Activated T-cell treated with anti-CD3 and anti-CD28 coated beads for 4 hours (primary cell): ENCODE measurements around the gene TOP3A.

ENCODE experiments used
- DNase-seq: peaks from one replicate; pipeline ENCODE4 v3.0.0-alpha.2; 2020

The TOP3A gene

DNA sequence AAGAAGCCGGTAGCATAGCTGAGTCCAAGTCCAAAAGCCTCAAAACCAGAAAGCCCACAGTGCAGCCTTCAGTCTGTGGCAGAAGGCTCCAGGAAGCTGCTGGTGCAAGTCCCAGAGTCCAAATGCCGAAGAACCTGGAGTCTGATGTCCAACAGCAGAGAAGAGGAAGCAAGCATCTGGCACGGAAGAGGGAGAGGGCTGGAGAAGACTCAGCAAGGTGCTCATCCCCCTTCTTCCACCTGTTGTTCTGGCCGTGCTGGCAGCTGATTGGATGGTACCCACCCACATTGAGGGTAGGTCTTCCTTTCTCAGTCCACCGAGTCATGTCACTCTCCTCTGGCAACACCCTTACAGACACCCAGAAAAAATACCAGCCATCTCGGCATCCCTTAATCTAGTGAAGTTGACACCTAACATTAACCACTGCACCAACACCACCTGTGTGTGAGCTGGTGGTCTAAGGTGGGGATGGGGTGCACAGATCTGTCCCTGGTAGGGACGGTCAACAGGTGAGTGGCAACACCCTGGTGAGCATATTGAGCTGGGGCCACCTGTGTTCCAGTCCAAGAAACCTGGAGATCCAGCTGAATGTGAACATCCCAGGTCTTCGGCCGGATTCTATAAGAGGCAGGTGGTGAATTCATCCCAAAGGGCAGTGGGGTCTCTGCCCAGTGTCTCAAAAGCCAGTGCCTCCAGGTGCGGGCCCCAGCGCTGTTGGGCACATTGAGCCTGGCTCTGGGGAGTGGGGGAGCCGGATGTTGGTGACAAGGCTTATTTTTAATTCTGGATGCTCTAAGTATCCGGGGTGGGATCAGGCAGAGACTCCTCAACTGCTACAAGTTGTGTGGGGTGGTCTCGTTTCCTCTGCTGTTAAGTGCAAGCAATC lies 44.5 kb downstream of the TOP3A start:
- no peak for DNase-seq

DNA sequence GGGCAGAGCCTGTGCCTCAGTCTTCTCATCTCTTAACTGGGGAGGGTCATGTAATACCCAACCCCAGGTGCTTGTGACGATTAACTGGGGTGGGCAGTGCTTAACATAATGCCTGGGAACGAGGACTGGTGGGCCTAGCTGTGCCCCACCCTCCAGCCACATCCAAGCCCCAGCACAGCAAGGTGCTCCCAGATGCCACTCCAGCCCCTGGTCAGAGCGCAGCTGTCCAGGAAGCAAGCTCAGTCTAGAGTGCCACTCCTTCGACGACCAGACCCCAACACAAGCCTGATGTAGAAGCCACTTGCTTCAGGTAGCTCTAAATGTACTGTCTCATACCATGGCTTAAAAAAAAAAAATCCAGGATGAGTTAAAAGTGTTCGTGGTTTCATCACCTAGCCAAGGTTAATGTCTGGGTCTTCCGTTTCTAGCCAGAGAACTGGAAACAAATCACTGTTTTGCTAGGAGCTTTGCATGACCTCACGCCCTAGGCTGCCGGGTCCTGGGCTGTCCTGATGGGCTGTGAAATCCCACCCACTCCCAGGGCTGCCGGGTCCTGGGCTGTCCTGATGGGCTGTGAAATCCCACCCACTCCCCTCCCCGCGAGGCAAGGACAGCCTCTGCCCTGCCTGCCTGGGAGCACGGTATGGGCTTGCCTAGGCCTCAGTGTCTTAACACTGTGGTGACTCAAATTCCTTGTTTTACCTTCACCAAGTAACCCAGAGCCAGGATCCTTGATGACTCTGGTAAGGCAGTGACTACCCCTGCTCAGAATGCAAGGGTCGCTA lies 46.7 kb downstream of the TOP3A start:
- DNase-seq: no peak

DNA sequence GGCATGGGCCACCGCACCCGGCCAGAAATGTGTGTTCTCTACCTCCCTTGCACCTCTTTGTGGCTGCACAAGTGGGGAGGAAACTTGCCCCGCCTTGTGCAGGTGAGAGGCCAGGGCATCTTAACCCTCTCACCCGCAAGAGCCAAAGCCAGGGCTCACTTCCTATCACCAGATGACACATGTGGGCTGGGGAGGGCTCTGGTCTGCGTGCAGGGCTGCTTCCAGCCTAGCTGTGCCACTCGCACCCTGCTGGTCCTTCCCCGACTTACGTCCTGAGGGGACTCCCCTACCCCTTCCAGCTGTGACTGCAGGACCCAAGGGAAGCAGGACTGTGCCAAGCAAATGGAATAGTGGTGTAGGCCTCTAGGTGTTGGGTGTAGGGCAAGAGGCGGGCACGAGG lies 47.4 kb downstream of the TOP3A start:
- no peak for DNase-seq

DNA sequence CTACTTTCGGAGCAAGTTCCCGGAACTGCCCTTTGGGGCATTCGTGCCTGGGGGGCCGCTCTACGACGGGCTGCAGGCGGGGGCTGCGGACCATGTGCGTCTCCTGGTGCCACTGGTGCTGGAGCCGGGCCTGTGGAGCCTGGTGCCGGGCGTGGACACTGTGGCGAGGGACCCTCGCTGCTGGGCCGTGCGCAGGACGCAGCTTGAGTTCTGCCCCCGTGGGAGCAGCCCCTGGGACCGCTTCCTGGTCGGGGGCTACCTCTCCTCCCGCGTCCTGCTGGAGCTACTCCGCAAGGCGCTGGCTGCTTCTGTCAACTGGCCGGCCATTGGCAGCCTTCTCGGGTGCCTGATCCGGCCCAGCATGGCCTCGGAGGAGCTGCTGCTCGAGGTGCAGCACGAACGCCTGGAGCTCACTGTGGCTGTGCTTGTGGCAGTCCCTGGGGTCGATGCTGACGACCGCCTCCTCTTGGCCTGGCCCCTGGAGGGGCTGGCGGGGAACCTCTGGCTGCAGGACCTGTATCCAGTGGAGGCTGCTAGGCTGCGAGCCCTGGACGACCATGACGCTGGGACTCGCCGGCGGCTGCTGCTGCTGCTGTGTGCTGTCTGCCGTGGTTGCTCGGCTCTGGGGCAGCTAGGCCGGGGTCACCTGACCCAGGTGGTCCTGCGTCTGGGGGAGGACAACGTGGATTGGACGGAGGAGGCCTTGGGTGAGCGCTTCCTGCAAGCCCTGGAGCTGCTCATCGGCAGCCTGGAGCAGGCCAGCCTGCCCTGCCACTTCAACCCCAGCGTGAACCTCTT lies 50.7 kb downstream of the TOP3A start:
- DNase-seq: no peak

DNA sequence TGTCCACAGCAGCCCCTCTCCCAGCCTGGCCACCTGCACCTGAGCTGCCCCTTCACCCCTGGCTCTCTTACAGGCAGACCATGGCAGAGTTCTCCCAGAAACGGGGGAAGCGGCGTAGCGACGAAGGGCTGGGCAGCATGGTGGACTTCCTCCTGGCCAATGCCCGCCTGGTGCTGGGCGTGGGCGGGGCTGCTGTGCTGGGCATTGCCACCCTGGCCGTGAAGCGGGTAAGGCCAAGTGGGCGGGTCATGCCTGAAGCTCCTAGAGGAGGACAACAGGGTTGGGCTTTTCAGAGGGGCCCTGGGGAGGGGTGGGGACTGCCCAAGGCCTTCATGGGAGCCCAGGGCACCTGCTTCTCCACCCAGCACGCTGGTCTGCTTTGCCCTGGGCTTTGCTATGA lies 52.2 kb downstream of the TOP3A start:
- DNase-seq: no peak

DNA sequence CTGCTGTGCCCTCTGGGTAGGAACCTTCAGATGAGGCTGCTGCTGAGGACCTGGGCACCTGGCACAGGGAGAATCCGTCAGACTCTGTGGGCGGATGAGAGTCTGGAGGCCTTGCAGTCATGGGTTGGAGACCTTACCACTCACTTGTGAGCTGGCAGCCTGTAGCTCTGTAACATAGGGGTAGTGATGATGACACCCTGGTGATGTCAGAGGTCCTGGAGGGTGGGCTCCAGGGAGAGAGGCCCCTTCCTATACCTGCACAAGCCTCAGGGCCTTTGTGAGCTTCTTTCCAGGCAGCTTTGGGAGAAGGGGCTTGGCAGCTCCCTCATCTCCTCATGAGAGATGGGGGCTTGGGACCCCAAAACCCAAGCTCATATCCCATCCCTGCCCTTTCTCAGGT lies 52.7 kb downstream of the TOP3A start:
- DNase-seq: no peak

DNA sequence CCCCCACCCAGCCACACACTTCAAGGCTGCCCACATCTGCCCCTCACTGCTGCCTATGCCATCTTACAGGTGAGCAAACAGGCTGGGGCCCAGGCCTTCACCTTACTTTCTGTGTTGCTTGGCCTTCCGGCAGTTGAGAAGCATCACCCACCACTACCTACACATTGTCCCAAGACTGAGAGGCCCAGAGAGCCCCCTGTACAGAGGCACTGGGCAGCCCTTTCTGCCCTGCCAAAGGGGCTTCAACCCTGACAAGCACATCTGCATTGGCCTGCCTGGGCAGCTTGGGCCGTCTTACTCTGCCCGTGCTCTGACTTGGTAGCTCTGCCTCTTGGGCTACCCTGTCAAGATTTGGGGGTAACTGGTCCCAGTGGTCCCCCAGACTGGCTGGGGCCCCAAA lies 53.1 kb downstream of the TOP3A start:
- DNase-seq: no peak

DNA sequence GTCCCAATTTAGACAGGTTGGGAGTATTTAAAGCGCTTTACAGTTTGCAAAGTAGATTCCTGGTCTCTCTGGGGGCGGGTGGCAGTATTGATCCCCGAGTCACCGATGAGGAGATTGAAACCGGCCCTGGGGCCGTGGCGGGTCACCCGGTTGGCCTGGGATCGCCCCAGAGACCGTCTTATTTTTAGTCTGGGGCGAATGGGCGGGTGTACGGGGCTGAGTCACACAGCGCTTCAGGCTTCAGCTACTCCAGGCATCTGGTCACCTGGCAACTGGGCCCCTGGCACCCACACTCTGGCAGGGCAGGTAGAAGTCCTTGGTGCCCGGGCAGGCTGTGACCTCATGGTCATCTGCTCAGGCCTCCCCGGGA lies 53.7 kb downstream of the TOP3A start:
- peak; percentile 24 for DNase-seq

DNA sequence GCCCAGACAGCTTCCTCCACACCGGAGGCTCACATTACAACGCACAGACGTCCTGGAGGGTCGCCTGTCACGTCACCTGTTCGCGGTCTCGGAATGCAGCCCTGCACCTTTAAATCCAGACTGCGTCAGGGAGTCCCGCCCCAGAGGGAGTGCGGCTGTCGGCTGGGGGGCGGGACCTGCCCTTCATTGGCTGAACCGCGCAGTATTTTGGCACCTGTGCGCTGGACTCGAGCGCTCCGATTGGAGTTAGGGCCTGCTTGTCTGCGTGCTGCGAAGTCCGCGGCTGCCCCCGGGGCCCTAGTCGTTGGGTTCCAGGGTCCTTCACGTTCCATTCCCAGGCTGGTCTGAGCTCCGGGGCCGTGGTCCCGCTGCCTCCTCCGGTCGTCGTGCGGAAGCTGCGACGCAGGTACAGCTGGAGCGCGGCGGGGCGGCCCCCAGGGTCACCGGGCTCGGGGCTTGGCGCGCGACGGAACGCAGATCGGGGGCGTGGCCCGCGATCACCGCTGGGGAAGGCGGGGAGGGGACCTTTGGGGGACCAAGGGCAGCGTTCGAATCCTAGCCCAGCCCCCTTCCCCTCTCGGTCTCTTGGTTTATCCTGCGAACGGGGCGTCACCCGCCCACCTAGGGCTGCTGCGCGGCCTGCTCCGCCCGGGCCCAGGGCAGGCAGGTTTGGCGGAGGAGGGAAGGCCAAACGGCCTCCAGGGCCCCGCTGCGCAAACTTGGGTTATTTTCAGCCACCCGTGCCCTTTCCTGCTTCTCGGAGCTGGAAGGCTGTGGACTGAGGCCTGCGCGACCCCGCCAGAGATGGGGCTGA lies 54.3 kb downstream of the TOP3A start, which contains the start of gene MIEF2:
Gene MIEF2 (plus strand): TSS at position 331 of the 814 bp plus-strand sequence. CDS start 2,059 bp downstream, outside the sequence.
- peak; percentile 85 for DNase-seq

DNA sequence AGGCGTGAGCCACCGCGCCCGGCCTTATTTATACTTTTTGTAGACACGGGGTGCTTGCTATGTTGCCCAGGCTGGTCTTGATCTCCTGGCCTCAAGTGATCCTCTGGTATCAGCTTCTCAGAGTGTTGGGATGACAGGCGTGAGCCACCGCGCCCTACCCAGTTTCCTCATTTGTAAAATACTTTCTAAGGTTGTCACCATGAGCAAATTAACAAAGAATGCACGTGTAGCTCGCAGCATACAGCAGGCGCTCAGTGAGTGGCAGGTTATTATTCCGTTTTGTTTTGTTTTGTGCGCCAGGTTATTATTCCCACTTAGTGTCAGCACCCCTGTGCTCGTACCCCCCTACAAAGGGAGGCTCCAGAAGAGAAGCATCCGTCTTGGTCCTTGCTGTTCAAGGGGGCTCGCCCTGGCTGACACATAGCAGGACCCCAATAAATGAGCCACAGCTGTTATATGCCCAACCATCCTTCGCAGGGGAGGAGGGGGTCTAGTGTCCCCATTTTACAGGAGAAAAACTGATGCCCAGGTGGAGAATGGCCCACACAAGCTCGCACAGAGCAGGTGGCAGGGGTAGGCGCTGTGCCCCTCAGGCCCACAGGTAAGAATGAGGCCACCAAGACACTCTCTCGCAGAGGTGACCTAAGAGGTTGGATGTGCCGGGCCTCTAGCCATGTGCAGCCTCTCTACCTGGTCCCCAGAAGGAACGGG lies 55.0 kb downstream of the TOP3A start:
- no peak for DNase-seq

DNA sequence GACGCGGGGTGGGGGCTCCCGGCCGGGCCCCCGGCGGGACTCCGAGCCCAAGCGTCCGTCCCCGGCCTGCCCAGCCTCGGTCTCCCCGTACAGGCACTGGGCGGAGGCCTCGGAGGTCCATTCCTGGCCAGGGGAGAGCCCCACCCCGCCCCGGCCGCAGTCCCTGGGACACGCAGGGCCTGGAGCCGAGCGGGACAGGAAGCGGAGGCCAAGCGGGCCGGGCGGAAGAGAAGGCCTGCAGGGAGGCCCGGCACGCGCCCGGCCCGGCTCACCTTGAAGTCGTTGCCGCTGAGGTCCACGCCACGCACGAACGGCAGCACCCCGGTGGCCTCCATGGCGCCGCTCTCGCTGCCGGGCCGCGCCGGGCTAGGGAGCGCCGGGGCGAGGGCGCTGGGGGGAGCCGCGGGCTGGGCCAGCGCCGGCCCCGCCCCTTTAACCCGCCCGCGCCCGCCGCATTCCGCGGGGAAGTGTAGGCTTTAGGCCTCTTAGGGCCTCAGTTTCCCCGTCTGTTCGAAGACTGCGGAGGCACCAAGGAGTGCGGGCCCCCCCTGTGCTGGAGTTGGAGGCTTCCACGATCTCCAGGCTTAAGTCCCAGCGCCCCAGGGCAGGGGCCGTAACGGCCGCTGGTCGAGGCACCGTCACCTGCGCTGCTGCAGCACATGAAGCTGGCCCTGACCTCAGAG lies 56.3 kb downstream of the TOP3A start, which contains the start of gene FLII:
Gene FLII (minus strand): TSS at position 383 of the 683 bp plus-strand sequence. CDS start 48 bp downstream, at position 335.
- DNase-seq: peak; percentile 29

DNA sequence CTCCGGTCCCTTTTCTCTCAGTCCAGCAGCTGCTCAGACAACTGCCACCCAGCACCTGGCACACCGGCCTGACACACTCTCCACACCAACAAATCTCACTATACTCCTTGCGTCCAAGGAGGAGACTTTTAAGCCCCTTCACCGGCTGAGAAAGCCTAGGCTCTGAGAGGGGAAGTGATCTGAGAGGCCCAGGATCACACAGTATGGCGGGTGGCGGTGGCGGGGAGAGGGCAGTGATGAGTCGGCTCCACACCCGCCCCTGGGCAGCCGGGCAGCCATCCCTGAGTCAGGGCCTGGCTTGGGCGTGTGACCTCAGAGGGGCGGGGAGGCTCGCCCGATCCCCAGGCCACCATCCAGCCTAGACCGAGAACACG lies 56.8 kb downstream of the TOP3A start:
- DNase-seq: peak; percentile 33

DNA sequence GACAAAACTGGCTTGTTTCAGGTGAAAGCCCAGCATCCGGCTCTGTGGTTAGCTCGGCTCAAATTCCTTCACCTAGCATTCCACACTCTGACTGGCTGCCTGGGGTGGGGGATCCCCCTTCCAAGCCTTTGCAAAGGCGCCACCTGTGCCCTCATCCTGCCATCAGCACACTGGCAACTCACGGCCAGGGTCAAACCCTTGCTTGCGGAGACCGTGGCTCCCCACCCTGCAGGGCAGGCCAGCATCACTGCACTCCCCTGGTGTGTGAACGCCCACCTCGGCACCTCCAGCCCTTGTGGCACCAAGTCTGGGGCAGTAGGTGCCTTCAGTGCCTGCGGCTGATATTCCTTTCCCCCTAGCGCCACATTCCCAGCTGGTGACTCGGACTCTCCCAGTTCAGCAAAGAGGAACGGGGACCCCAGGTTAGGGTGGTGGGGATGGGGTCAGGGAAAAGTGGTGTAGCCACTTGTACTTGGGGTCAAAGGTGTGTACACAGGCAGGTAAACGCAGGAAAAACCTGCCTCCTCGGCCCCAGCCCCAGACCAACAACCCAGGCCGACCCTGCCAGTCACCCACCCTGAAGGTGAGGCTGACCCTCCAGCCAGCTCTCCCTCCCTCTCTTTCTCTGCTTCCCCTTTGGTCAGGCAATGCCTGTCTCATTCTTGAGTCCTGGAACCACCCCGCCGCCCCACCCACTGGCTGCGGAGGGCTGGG lies 57.4 kb downstream of the TOP3A start:
- no peak for DNase-seq

DNA sequence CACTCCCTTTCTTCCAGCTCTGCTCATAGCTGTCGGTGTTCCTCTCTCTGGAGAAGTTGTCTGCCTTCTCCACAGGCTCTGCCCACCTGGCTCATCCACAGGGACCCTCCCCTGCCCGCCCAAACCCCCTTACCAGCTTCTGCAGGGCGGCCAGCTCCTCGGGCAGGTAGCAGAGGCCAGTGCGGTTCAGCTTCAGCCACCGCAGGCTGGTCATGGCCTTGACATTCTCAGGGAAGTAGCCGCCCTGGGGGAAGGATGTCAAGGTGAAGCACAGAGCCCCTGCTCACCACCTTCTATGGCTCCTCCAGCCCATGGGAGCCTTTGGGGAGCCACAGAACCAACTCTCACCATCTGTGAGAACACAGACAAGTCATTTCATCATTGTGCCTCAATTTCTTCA lies 58.0 kb downstream of the TOP3A start:
- DNase-seq: no peak

DNA sequence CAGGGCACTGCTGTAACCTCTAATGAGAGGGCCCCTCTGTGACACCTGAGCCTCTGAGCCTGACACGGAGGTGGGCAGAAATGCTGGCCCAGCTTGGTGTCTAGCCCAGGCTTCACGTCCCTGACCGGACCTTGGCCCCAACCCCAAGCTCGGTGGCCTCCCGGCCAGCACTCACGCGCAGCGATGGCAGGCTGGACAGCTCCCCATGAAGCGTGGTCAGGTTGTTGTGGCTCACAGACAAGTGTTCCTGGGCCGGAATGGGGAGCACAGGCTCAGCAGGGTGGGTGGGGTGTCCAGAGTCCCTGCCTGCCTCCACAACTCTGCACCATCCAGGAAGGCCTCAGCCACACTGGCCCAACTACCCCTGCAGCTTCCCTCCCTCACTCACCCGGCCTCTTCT lies 58.4 kb downstream of the TOP3A start:
- DNase-seq: no peak

DNA sequence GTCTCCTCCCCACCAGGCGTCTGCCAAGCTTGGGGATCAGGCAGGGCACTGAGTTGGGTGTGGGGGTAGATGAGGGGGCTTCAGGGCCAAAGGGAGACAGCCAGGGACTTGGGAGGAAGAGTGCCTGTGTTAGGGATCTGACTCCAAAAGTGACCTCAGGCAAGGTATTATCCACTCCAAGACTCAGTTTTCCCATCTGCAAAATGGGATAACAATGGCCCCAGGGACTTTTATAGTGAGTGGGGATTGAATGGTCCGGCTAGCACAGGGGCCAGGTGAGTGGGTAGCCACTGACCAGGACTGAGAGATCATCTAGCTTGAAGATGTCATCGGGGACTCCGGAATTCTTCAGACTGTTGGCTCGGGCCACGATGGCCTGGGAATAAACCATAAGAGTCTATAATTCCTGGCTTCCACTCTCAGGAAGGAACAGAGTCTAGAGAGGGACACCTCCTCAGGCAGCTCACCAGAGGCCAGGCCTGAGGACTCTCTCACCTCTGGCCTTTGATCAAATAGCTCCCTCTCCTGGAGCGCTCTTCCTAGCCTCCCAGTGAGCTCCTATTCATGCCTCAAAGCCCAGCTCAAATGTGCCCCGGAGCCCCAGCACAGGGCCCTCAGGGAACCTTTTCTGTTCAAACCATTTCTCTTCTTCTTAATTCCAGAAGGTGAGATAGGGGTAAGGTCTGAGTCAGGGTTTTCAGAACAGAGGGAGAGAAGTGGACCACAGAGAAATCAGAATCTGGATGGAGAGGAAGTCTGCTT lies 59.7 kb downstream of the TOP3A start:
- no peak for DNase-seq

DNA sequence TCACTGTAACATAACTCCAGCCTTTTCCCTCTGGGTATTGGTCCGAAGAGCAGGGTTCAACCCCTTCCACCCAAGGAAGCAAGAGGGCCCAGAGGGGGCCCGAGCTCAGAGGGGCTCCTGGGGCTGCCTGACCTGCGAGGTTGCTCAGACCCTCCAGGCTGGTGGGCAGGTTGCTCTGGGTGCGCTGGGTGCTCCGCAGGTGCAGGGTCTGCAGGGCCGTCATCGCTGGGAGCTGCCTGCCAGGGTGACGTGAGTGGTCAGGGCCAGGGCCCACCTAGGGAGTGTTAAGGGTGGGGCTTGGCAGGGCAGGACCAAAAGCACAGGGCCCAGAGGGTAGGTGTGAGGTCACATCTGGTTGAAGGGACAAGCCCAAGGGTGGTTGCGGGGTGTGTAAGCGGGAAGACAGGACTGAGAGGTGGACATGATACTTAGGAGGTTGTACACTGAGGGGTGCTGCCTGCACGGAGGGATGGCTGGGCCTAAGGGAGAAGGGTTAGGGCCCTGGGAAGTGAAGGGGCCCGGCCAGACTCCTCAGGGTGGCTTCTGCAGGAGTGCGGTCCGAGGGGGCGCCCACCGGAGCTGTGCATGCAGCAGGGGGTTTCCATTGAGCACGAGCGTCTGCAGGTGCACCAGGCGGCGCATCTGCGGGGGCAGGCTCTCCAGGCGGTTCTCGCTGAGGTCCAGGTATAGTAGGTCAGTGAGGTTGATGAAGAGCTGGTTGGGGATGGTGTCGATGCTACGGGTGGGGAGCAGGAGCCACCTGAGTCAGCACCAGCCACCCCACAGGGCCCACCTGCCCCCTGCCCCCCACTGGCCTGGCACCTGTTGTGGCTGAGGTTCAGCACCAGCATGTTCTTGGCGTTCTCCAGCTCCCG lies 60.6 kb downstream of the TOP3A start:
- DNase-seq: no peak

DNA sequence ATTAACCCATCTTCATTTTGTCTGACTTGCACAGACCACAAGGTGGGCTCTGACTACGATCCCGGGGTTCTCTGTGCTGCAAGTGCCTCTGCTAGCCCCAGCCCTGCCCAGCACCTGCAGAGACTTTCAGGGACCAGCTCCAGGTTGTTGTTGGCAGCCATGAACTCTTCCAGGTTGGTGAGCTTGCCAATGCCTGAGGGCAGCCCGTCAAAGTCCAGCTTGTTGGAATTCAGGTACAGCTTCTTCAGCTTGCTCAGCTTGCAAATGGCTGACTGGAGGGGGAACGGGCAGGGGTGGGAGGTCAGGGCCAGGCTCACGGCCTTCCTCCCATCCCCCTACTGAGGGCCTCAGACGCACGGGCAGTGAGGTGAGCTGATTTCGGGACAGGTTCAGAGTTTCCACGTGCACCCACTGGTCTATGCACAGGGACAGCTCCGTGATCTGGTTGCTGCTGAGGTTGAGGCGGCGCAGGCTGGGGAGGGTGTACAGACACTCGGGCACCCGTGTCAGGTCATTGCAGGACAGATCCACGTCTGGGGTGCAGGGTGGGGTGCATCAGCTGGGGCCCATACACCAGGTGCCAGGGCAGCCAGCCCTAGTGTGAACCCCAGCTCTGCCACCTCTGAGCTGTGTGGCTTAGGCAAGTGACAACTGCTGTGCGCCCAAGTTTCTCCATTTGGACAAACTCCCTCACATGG lies 61.5 kb downstream of the TOP3A start:
- no peak for DNase-seq
